HG03521 (cell line): Measurements from ENCODE around the gene RBPJL.

ENCODE experiments used
- ATAC-seq: cut with Tn5 transposase; IDR thresholded peaks from one replicate; pipeline ENCODE4 v1.9.1; 2021; ENCODE audit warnings: mild to moderate bottlenecking, moderate library complexity; ENCODE audit not compliant: unreplicated experiment

The RBPJL gene

DNA sequence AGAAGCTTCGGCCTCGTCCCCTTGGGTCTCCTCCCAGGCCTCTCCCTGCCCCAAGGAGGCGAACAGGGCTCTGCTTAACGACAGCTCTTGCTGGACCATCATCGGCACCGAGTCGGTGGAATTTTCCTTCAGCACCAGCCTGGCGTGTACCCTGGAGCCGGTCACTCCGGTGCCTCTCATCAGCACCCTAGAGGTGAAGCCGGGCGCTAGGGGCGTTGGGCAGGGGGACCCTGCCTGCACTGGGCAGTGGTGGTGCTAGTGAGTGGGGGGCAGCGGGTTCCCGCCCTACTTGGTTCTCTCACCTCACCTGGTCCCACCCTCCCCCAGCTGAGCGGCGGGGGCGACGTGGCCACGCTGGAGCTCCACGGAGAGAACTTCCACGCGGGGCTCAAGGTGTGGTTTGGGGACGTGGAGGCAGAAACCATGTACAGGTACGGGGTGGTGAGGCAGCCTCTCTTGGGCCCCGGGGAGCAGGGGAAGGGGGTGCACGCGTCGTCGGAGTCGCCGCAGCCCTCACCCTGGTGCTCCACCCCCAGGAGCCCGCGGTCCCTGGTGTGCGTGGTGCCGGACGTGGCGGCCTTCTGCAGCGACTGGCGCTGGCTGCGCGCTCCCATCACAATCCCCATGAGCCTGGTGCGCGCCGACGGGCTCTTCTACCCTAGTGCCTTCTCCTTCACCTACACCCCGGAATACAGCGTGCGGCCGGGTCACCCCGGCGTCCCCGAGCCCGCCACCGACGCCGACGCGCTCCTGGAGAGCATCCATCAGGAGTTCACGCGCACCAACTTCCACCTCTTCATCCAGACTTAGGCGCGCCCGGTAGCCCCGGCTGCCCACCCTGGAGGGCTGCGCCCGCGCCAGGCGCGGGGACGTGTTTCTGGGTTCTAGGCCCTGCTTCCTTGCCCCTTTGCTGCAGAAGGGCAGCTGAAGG, 9.8 kb downstream of the RBPJL start:
- no peak for ATAC-seq

DNA sequence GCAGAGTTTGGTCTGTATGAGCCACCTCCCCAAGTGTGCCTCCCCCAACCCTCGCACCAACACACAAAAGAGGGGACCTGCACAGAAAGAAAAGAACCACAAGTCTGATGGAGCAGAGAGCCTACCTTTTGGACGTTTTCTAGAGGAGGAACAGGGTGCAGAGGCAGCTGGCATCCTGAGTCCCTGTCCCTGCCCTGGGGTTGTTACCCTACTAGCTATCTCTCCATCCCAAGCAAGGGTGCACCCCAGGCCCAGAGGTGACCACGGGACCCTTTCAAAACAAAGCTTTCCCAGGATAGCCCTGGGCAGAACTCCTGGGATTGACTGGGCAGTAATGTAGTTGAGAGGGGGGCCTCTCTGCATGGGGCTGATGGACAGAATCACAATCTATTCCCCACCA, 11.2 kb downstream of the RBPJL start:
- ATAC-seq = no peak

DNA sequence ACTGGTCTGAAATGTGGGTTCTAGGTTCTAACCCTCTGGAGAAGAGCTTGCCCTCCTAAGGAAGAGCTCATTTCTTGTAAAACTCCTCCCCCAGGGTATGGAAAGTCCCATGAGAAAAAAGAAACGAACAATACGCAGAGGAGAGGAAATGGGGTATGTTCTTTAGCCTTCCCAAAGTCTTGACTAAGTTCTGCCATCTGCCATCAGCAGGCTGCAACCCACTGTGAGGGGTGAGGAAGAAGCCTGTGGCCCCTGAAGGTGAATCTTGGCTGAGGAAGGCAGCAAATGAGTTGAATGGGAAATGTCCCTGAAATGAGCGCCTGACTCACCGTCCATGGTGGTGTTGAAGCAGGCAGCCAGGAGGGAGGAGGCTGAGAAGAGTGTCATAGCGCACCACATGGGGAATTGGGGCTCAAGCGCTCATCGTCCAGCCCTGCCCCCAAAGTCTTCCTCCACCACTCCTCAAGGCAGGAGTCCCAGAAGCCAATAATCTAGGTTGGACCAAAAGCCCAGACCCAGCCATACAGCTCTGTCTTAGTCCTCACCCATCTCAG, 11.8 kb downstream of the RBPJL start:
- ATAC-seq = no peak

DNA sequence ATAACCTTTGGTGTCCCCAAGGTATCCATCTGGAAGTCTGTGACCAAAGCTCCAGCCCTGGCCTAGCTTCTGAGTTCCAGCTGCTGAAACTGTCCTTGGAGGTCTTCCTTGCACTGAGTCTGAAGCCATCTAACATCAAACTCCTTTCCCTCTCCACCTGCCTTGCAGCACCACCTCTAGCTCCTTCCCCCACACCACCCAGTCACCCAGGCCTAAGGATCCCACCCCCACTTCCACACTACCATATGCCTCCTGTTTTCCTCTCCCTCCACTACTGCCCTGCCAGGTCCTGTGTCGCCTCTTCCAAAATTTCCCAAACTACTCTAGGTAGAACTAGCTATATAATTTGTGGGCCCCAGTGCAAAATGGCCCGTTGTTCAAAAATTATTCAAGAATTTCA, 12.3 kb downstream of the RBPJL start:
- no peak for ATAC-seq

DNA sequence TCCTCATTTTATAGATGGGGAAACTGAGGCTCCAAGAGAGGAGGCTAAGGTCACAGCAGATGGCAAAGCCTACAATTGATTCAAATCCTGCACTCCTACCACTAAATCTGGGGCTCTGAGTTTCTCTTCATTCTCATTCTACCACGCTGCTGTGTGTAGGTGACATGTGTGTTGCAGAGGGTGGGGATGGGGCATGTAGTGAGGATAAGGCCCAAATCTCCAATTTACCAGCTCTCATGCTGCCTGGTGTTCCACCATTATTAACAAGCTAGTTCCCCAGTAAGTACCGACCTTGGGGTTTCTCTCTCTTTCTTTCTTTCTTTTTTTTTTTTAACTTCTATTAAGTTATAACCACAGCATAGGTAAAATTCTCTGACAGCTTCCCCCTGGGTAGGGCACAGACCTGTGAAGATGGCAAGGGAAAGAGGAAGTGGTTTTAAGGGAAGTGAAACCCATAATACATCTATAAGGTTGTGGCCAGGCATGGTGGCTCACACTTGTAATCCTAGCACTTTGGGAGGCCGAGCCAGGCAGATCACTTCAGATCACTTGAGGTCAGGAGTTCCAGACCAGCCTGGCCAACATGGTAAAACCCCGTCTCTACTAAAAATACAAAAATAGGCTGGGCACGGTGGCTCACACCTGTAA, 14.4 kb downstream of the RBPJL start:
- ATAC-seq = no peak

DNA sequence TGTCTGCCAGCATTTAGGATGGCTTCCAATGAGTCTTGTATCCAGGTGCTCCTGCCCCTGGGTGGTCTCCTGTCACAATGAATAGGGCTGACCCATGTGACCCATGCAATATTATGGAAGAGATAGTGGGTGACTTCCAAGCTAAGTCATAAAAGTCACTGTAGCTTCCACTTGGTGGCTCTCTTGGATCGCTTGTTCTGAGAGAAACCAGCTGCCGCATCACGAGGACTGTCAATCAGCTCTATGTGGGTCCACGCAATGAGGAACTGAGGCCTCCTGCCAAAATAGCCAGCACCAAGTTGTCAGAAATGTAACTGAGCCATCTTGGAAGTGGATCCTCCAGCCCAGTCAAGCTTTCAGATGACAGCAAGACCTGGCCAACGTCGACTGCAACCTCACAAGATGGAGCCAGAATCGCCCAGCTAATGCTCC, 16.3 kb downstream of the RBPJL start:
- ATAC-seq = no peak

DNA sequence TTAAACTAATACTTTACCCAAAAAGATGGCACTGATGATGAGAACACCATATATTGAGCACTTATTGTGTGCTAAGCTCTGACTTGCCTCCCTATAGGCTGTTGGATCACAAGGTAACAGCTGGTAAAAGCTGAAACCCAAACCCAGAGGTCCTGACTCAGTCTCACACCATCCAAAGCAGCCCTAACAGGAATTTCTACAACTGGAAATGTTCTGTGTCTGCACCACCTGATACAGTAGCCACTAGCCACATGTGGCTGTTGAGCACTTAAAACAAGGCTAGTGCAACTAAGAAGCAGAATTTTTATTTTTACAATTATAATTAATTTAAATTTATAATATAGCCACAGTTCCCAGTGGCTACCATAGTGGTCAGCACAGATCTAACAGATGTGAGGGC, 17.1 kb downstream of the RBPJL start:
- no peak for ATAC-seq

DNA sequence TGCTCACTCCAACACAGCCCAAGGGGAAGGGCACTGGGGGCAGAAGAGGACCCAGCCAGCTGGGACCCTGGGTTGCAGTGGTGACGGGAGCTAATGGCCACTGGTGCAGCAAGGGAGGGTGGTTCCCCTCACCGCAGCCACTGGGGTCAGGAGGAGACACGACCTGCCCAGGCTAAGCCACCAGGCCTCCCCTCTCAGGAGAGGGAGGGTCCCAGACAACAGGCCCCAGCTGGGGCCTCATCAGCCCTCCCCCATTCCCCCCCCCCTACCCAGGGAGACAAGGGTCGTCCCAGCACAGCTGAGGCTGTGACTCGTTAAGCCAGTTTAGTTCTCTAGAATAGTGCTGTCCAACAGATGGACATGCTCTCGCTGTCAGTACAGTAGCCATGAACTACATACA, 18.7 kb downstream of the RBPJL start:
- no peak for ATAC-seq

DNA sequence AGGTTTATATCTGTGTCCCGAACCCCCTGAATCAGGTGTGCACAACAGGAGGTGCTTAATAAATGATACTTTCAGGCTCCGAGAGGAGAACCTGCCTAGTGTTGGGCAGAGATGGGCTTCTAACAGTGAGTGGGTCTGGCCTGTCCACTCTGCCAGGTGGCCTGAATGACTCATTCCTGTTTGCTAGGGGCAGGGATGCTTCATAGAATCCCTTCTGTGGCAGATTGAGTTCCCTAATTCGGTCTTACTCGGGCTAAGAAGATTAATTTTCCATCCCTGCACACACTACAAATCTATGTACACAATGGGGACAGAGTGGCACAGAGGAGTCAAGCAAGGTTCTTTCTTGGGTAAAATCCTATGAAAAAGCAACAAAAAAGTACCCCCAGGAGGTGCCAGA, 21.8 kb downstream of the RBPJL start:
- ATAC-seq = no peak

DNA sequence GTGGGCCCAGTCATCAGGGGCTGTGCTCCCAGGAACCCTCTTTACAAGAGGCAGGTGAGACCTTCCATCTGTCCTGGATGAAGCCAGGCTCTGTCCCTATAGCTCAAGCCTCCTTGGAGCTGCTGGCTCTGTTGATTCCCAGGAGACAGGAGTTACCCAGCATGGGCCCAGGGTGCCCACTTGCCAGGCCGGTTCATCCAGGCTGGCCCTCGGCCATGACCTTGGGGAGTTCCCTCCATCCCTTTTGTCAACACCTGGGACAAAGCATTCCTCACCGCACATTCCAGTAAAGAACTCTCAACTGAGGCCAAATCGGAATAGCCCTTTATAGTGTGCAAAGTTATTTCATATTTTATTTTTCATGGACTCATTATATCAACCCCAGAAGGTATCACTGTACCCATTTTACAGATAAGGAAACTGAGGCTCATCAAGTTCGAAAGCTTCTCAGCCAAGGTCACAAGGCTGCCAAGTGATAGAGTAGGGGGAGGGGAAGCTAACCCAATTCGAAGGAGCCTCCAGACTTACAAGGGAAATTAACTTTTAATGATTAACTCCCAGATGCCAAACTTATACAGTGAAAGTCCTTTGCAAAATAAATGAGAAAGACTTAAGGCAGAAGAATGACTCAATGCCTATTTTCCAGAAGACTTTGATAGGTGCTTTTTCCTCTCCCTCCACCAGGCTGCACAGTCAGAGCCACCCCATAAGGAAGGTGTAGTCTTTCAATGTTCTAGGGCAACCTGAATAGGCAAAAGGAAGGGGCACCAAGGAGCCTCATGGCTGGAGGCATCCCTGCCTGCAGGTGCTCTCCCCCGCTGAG, 23.1 kb downstream of the RBPJL start:
- ATAC-seq = no peak

DNA sequence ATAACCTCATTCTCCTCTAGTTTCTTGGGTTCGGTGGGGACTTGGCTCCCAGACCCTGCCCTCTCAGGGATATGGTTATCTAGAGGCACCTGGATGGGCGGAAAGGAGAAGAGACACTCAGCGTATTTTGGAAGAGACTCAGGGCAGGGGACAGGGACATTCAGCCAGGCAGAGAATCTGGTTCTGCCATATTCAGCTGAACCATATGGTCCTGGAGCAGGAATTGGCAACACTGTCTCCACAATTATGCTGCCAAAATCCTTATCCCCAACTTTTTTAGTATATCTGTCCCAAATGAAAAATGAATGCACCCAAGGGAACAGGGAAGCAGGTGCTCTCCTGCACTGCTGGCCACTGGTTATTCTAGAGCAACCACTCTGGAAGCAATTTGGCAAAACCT, 23.8 kb downstream of the RBPJL start:
- no peak for ATAC-seq

DNA sequence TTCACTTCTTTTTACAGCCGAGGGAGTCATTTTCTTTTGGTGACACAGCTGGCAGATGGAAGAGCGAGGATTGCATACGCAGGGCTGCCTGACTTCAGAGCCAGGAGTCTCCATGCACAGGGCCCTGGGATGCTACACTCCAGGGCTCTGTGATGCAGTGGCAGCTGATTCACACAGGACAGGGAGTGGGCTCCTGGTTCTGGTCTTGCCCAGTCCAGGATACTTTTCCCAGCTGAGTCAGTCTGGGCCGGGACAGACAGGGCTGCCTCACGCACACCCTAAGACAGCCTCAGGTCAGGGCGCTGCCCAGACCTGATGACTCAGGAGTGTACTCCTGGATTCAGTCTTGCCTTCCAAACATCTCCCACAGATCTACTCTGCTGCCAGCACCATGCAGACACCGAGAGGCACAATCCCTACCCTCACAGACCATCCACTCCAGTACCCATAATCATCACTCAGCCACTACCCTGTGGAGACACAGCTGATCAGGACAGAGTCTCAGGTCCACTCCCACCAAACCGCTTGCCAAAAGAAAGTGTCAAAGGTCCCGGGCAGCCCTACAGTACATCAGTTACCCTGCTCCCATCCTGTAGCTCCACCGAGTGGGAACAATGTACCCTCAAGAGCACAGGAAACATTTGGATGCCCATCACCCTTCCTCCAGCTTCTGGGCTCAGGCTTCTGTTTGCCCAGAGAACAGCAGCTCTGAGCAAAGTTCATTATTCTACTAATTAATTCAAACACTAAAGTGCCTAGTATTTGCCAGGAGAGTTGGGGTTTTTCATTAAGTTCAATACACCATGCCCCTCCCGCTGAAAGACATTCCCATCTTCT, 30.1 kb downstream of the RBPJL start:
- ATAC-seq = no peak

DNA sequence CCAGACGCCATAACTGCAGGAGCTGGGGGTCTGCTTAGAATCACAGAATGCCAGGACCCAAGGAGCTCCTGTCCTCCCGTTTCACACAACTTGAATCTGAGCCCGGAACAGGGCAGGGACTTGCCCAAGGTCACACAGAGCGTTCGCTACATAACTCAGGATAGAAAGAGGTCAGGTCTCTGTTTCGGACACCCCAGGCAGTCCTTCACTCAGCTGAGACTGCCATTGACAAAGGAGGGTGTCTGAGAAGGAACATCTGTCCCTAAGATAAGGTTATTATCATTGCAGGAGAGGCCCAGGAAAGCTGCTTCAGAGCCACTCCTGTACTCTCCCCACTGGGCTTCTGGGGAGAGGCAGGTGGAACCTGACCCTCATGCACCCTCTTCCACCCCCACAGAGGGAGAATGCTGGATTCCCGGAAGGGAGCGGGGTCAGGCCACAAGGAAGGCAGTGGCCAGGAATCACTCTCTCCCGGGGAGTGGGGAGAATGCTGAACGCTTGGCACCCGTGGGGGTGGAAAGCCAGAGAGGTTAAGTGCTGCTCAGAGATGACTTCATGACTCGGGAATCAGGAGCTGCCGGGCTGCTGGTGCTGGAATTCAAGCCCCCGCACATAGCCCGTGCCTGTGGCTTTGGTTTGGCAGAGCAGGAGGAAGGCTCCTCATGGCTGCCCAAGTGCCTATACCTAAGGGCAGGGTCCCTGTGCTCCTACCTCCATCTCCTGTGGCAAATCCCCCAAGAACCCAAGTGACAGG, 30.9 kb downstream of the RBPJL start:
- no peak for ATAC-seq

DNA sequence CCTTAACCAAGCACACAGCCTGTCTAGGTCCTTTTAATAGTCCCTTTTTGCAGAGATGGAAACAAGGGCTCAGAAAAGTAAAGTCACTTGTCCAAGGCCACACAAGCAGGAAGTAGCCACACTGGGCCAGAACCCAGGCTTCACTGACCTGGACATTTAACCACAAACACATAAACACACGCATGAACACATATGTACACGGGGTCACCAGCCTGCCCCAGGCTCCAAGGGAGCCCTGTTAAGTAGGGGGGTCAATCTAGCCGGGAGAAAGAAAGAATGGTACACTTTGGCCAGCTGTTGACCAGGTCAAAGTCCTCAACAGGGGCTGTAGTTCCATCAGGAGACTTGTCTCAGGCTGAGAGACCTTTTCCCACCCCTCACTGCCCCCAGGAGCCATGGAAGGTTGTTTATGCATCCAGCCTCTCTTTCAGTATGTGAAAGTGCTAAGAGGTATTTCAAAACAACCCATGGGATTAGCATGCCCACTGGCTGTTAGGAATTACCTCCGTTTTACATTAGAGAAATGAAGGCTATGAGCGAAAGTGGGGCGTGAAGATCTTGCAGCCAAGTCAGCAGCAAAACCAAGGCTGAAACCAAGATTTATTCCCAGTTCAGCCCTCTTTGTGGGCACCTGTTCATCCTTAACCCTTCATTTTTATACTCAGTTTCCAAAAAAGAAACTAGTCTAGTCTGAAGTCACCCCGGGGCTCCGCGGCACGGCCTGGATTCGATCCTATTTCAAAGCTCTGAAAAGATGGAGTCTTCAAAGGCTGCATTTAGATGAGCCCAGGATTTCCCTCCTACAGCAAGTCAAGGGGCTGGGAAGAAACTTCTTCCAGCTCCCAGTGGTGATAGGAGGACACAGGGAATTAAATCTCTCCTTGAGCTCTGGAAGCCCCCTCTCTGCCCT, 31.7 kb downstream of the RBPJL start:
- ATAC-seq = no peak

DNA sequence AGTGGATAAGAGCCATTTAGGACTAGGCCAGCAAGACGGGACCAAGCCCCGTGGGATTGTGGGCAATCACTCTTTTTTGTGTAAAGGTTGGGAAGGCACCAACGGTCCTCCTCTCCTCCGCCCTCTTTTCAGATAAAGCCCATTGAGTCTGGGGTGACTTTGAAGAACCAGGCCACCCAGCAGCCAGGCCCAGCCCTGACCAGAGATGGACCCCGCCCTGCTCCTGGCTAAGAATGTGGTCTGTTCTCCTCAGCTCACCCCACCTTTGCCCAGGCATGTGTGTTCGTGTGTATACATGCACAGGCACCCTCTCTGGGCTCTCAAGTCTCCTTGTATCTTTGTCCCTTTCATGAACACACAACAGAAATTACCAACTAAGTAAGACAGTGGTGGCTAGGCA, 32.4 kb downstream of the RBPJL start:
- no peak for ATAC-seq

DNA sequence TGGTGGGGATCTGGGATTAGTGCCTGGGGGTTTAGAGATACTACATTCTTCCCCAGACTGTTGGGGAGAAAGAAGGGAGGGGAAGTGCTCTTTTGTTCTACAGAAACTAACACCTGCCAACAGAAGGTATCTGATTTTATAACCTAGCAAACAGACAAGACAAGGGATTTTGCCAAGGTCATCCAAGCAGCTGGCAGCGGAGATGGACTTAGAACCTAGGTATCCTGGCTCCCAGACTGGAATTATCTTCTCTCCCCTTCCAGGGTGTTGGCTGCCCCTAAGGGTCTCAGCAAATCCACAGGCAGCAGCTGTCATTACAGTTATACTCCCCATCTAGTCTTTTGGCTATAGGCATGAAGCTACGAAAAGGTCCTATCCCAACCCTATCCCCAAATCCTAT, 33.2 kb downstream of the RBPJL start:
- ATAC-seq = no peak

DNA sequence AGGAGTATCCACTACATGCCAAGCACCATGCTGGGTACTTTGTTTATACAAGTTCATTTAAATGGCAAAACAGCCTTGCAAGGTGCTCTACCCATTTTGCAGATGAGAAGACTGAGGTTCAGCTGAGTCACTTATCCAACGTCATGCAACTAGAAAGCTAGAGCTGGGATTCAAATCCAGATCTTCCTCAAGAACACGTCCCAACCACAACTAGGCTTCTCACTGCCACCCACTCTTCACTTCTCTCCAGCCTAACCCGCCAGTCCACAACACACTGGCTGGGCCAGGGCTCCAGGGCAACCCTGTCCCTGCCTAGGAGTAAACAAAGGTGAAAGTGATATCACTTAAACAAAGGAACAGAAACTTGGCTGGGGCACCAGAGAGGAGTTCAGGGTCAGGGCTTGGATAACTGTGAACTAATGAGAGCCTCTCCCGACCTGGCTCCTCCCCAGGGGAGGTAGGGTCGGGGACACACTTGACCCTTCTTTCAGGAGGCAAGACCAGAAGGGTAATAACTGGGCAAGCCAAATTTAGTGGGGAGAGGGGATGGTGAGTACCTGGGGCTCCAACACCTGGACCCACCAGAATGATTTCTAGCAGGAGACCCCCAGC, 33.7 kb downstream of the RBPJL start:
- ATAC-seq = no peak

DNA sequence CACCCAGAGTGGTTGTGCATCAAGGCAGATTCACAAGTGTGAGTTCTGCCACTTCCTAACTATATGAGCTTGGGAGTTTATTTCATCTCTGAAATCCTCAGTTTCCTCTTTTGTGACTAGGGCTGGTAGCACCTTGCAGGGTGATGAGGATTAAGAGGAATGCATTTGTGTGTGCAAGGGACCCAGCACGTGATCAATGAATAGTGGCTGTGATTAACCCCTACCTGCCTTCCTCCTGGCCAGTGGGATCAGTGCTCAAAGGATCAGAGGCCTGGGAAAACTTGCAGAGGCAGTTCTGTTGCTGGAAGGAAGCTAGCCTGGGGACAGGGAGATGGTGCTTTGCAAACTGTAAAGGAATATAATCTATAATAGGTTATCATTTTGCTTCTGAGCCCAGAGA, 34.3 kb downstream of the RBPJL start:
- ATAC-seq = no peak
